HepG2 (cell line): ENCODE measurements around the gene AKIRIN1. TPM values are rescaled to one million over a fixed set of nuclear protein-coding genes. Genes with fewer than 3 reads are reported as not detected.

ENCODE experiments used
- FOSL2 ChIP-seq: sonication (generic); formaldehyde crosslinking; IDR thresholded peaks from 2 replicates; pipeline ENCODE4 v1.4.0; 2020; ENCODE audit warnings: missing genetic modification reagents
- HCFC1 ChIP-seq: fragments of 150-350 bp; IDR thresholded peaks from 2 replicates; pipeline ENCODE4 v1.6.1; 2014; ENCODE audit warnings: low read depth, low read length
- KLF16 ChIP-seq, 2 experiments: sonication (generic) in 1 of 2; formaldehyde crosslinking in 1 of 2; IDR thresholded peaks; 2 replicates each; pipeline versions ENCODE4 v1.6.1 to v1.8.0; 2016 to 2023; ENCODE audit warnings: missing genetic modification reagents in 2 of 2, missing compliant biosample characterization in 1 of 2
- MED1 ChIP-seq: sonication (generic); formaldehyde crosslinking; IDR thresholded peaks from 2 replicates; pipeline ENCODE4 v1.4.0; 2020; ENCODE audit warnings: missing genetic modification reagents
- MYC ChIP-seq: sonication (generic); formaldehyde crosslinking; IDR thresholded peaks from 2 replicates; pipeline ENCODE4 v1.9.0; 2021; ENCODE audit warnings: missing genetic modification reagents, borderline replicate concordance
- NAIF1 ChIP-seq: sonication (generic); formaldehyde crosslinking; IDR thresholded peaks from 2 replicates; pipeline ENCODE4 v1.5.0; 2020; ENCODE audit warnings: mild to moderate bottlenecking, missing genetic modification reagents, borderline replicate concordance
- NFRKB ChIP-seq: fragments of 450-650 bp; IDR thresholded peaks from 2 replicates; pipeline ENCODE4 v1.6.1; 2017
- PAX8 ChIP-seq: sonication (generic); formaldehyde crosslinking; IDR thresholded peaks from 2 replicates; pipeline ENCODE4 v1.8.0; 2022; ENCODE audit warnings: mild to moderate bottlenecking, missing genetic modification reagents, borderline replicate concordance
- PHB2 ChIP-seq: fragments of 450-650 bp; IDR thresholded peaks from 2 replicates; pipeline ENCODE4 v1.6.1; 2018; ENCODE audit not compliant: partially characterized antibody
- PHF20 ChIP-seq: sonication (generic); formaldehyde crosslinking; IDR thresholded peaks from 2 replicates; pipeline ENCODE4 v1.5.0; 2020; ENCODE audit warnings: mild to moderate bottlenecking, missing genetic modification reagents
- REPIN1 ChIP-seq: sonication (generic); formaldehyde crosslinking; IDR thresholded peaks from 2 replicates; pipeline ENCODE4 v1.8.0; 2022; ENCODE audit warnings: missing genetic modification reagents, low read depth, mild to moderate bottlenecking, borderline replicate concordance
- RFX3 ChIP-seq: IDR thresholded peaks from 2 replicates; pipeline ENCODE4 v1.6.1; 2016; ENCODE audit warnings: missing biosample characterization, missing genetic modification reagents
- RORA ChIP-seq: sonication (generic); formaldehyde crosslinking; IDR thresholded peaks from 2 replicates; pipeline ENCODE4 v1.5.0; 2020; ENCODE audit warnings: mild to moderate bottlenecking, missing genetic modification reagents, moderate library complexity
- TBL1XR1 ChIP-seq: fragments of 150-350 bp; IDR thresholded peaks from 2 replicates; pipeline ENCODE4 v1.6.1; 2014; ENCODE audit warnings: borderline replicate concordance, low read length; ENCODE audit not compliant: partially characterized antibody
- TOE1 ChIP-seq: sonication (generic); formaldehyde crosslinking; IDR thresholded peaks from 2 replicates; pipeline ENCODE4 v1.4.0; 2020; ENCODE audit warnings: mild to moderate bottlenecking, missing genetic modification reagents
- ZBTB26 ChIP-seq: IDR thresholded peaks from 2 replicates; pipeline ENCODE4 v1.6.1; 2016; ENCODE audit warnings: missing compliant biosample characterization, missing genetic modification reagents, borderline replicate concordance
- ZKSCAN8 ChIP-seq: IDR thresholded peaks from 2 replicates; pipeline ENCODE4 v1.6.1; 2016; ENCODE audit warnings: borderline replicate concordance, missing genetic modification reagents, missing compliant biosample characterization
- ZNF460 ChIP-seq: sonication (generic); formaldehyde crosslinking; IDR thresholded peaks from 2 replicates; pipeline ENCODE4 v1.5.1; 2020; ENCODE audit warnings: missing genetic modification reagents, mild to moderate bottlenecking, borderline replicate concordance
- ZNF724P ChIP-seq: sonication (generic); formaldehyde crosslinking; IDR thresholded peaks from 2 replicates; pipeline ENCODE4 v1.8.0; 2022; ENCODE audit warnings: missing genetic modification reagents, borderline replicate concordance
- ZNF879 ChIP-seq: sonication (generic); formaldehyde crosslinking; IDR thresholded peaks from 2 replicates; pipeline ENCODE4 v1.8.1; 2023; ENCODE audit warnings: missing genetic modification reagents
- polyA plus RNA-seq, 8 experiments: library from polyadenylated mRNA; depleted of rRNA in 3 of 8; stranded (reverse) in 7 of 8; unstranded in 1 of 8; fragments of >200 nt; fragmentation: Illumina TruSeq in 4 of 8; extraction: Trizol in 4 of 8; gene quantifications; 2 replicates each; pipeline versions ENCODE4 v1.2.1 to v1.2.3, GENCODE V29; 2011 to 2016; ENCODE audit warnings: low read depth in 4 of 8, missing spikeins in 1 of 8, mixed read lengths in 1 of 8; ENCODE audit not compliant: insufficient read depth in 1 of 8
- total RNA-seq, 5 experiments: library from RNA; depleted of rRNA; stranded (reverse); fragments of >200 nt; fragmentation: Illumina TruSeq; extraction: Trizol; gene quantifications; 2 replicates each; pipeline ENCODE4 v1.2.3, GENCODE V29; 2016; ENCODE audit warnings: low read depth in 1 of 5
- TF ChIP-seq, protein P1 (sequence below): sonication (generic); formaldehyde crosslinking; IDR thresholded peaks from 2 replicates; pipeline ENCODE4 v1.5.1; 2020; ENCODE audit warnings: mild to moderate bottlenecking, missing genetic modification reagents, moderate library complexity
- TF ChIP-seq, protein P2 (sequence below): sonication (generic); formaldehyde crosslinking; IDR thresholded peaks from 2 replicates; pipeline ENCODE4 v1.8.1; 2023; ENCODE audit warnings: mild to moderate bottlenecking, missing genetic modification reagents, borderline replicate concordance
- TF ChIP-seq, protein P3 (sequence below): IDR thresholded peaks from 2 replicates; pipeline ENCODE4 v1.6.1; 2016
- TF ChIP-seq, protein P4 (sequence below): sonication (generic); formaldehyde crosslinking; IDR thresholded peaks from 2 replicates; pipeline ENCODE4 v1.4.0; 2020; ENCODE audit warnings: missing genetic modification reagents, borderline replicate concordance

Gene AKIRIN1
- total and polyA plus RNA-seq, 2 of the 13 experiments (the other 11 are each of a cell fraction or from before 2014, with no cell fraction given): 123 to 157 TPM

- no peak for TF ChIP-seq REPIN1 (CRISPR knock-in tag)
- no peak for TF ChIP-seq HCFC1
- TF ChIP-seq MYC: no peak
- no peak for TF ChIP-seq NFRKB
- TF ChIP-seq NAIF1 (CRISPR knock-in tag): no peak
- no peak for TF ChIP-seq RORA
- TF ChIP-seq, protein P1, sequence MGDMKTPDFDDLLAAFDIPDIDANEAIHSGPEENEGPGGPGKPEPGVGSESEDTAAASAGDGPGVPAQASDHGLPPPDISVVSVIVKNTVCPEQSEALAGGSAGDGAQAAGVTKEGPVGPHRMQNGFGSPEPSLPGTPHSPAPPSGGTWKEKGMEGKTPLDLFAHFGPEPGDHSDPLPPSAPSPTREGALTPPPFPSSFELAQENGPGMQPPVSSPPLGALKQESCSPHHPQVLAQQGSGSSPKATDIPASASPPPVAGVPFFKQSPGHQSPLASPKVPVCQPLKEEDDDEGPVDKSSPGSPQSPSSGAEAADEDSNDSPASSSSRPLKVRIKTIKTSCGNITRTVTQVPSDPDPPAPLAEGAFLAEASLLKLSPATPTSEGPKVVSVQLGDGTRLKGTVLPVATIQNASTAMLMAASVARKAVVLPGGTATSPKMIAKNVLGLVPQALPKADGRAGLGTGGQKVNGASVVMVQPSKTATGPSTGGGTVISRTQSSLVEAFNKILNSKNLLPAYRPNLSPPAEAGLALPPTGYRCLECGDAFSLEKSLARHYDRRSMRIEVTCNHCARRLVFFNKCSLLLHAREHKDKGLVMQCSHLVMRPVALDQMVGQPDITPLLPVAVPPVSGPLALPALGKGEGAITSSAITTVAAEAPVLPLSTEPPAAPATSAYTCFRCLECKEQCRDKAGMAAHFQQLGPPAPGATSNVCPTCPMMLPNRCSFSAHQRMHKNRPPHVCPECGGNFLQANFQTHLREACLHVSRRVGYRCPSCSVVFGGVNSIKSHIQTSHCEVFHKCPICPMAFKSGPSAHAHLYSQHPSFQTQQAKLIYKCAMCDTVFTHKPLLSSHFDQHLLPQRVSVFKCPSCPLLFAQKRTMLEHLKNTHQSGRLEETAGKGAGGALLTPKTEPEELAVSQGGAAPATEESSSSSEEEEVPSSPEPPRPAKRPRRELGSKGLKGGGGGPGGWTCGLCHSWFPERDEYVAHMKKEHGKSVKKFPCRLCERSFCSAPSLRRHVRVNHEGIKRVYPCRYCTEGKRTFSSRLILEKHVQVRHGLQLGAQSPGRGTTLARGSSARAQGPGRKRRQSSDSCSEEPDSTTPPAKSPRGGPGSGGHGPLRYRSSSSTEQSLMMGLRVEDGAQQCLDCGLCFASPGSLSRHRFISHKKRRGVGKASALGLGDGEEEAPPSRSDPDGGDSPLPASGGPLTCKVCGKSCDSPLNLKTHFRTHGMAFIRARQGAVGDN (CRISPR knock-in tag): peak; percentile 23; the same call in 1 of the 2 replicates
- TF ChIP-seq PAX8 (CRISPR knock-in tag): no peak
- TF ChIP-seq ZNF879 (CRISPR knock-in tag): no peak
- no peak for TF ChIP-seq TOE1
- peak; percentile 50 for TF ChIP-seq MED1 (CRISPR knock-in tag)
- TF ChIP-seq KLF16 (CRISPR knock-in tag; IDR thresholded peaks at IDR 0.05): no peak; a peak in 1 of 4 replicates
- TF ChIP-seq RFX3: no peak
- TF ChIP-seq ZKSCAN8 (CRISPR knock-in tag): 0 out of 2 replicates have a peak, but pooled peaks have one; percentile 24
- TF ChIP-seq, protein P2, sequence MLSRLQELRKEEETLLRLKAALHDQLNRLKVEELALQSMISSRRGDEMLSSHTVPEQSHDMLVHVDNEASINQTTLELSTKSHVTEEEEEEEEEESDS (CRISPR knock-in tag): no peak
- no peak for TF ChIP-seq TBL1XR1
- TF ChIP-seq PHB2: no peak
- no peak for TF ChIP-seq PHF20
- no peak; the same call in 1 of the 2 replicates for TF ChIP-seq ZNF460 (CRISPR knock-in tag)
- TF ChIP-seq, protein P3, sequence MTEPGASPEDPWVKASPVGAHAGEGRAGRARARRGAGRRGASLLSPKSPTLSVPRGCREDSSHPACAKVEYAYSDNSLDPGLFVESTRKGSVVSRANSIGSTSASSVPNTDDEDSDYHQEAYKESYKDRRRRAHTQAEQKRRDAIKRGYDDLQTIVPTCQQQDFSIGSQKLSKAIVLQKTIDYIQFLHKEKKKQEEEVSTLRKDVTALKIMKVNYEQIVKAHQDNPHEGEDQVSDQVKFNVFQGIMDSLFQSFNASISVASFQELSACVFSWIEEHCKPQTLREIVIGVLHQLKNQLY (CRISPR knock-in tag): 0 out of 2 replicates have a peak, but pooled peaks have one; percentile 25
- TF ChIP-seq FOSL2: peak; percentile 96
- no peak for TF ChIP-seq ZNF724P (CRISPR knock-in tag)
- TF ChIP-seq, protein P4, sequence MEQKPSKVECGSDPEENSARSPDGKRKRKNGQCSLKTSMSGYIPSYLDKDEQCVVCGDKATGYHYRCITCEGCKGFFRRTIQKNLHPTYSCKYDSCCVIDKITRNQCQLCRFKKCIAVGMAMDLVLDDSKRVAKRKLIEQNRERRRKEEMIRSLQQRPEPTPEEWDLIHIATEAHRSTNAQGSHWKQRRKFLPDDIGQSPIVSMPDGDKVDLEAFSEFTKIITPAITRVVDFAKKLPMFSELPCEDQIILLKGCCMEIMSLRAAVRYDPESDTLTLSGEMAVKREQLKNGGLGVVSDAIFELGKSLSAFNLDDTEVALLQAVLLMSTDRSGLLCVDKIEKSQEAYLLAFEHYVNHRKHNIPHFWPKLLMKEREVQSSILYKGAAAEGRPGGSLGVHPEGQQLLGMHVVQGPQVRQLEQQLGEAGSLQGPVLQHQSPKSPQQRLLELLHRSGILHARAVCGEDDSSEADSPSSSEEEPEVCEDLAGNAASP (CRISPR knock-in tag): no peak
- no peak for TF ChIP-seq ZBTB26
These were observed 25.6 kb downstream of the AKIRIN1 start (continued) for GRCh38 chr1:39016604-39017171.
